GM06990 (cell line): ENCODE results near the gene CCDC174.

Experiments
- DNase-seq: peaks from one replicate; pipeline ENCODE4 v3.0.0-alpha.2; 2011; ENCODE audit not compliant: insufficient read length; ENCODE audit errors: extremely low read depth
- H3K27me3 ChIP-seq: replicated peaks from 2 replicates; pipeline ENCODE4 v1.6.0; 2011; ENCODE audit warnings: low read length; ENCODE audit not compliant: control insufficient read depth, insufficient read depth
- H3K36me3 ChIP-seq: 2 replicates; pipeline ENCODE4 v1.5.1; 2011; ENCODE audit warnings: low read length; ENCODE audit not compliant: control insufficient read depth, insufficient read depth
- H3K4me3 ChIP-seq: replicated peaks from 2 replicates; pipeline ENCODE4 v1.5.1; 2011; ENCODE audit warnings: low read depth, mild to moderate bottlenecking, control low read depth, low read length
- CTCF ChIP-seq: IDR thresholded peaks from 2 replicates; pipeline ENCODE4 v1.5.1; 2011; ENCODE audit warnings: low read length, control low read depth, mild to moderate bottlenecking, inconsistent platforms; ENCODE audit not compliant: insufficient read depth, poor library complexity, severe bottlenecking

The CCDC174 gene

GRCh38 chr3:14620512-14620911 lies 31.1 kb upstream of the CCDC174 start:
- no peak for DNase-seq
- Histone ChIP-seq H3K4me3 (no peak overlapping the region), H3K36me3 (no peaks in the 10 kb centered on the region), H3K27me3 (no peaks in the 10 kb centered on the region; the same call in 1 of the 2 replicates)
- no peak for TF ChIP-seq CTCF

- no peak for DNase-seq
- no peaks in the 10 kb centered on the region; the same call in 1 of the 2 replicates for H3K27me3 ChIP-seq
- no peak for TF ChIP-seq CTCF
- no peaks in the 10 kb centered on the region for H3K36me3 ChIP-seq
- no peak overlapping the region for H3K4me3 ChIP-seq
These were observed 30.5 kb upstream of the CCDC174 start for GRCh38 chr3:14621093-14621492.

- H3K36me3 ChIP-seq: no peaks in the 10 kb centered on the region
- no peak for DNase-seq
- H3K4me3 ChIP-seq: no peak overlapping the region
- no peak for TF ChIP-seq CTCF
- no peaks in the 10 kb centered on the region; the same call in 1 of the 2 replicates for H3K27me3 ChIP-seq
These were observed 29.2 kb upstream of the CCDC174 start for GRCh38 chr3:14622368-14622767.

- no peaks in the 10 kb centered on the region for H3K36me3 ChIP-seq
These were observed 28.0 kb upstream of the CCDC174 start for GRCh38 chr3:14623569-14624051.

GRCh38 chr3:14624498-14624897 lies 27.1 kb upstream of the CCDC174 start:
- TF ChIP-seq CTCF: no peak
- no peak for DNase-seq
- no peaks in the 10 kb centered on the region; the same call in none of the 2 replicates for H3K27me3 ChIP-seq
- no peak overlapping the region for H3K4me3 ChIP-seq
- no peaks in the 10 kb centered on the region for H3K36me3 ChIP-seq

More at GRCh38 chr3:14623569-14624051, 28.0 kb upstream of the CCDC174 start:
- Histone ChIP-seq H3K4me3 (no peak overlapping the region), H3K27me3 (no peaks in the 10 kb centered on the region; the same call in 1 of the 2 replicates)
- DNase-seq: no peak
- no peak for TF ChIP-seq CTCF

GRCh38 chr3:14625443-14625842 lies 26.1 kb upstream of the CCDC174 start:
- Histone ChIP-seq H3K36me3 (no peaks in the 10 kb centered on the region), H3K27me3 (no peaks in the 10 kb centered on the region; the same call in none of the 2 replicates), H3K4me3 (no peak overlapping the region)
- no peak for DNase-seq
- no peak for TF ChIP-seq CTCF
